Limb (tissue), 2 donors: ENCODE data around the gene HINT3.
"Not testable (repeated sequence)": the region's sequence is repeated elsewhere in the genome, so short reads cannot be mapped to it uniquely, and the experiment has no call there.

Experiments
- DNase-seq, 2 donors: peaks; one replicate each; pipeline ENCODE4 v3.0.0-alpha.2; 2016; ENCODE audit errors: extremely low spot score in 2 of 2

Gene HINT3

GRCh38 chr6:125995972-125996580 is 39.5 kb downstream of the HINT3 start:
- DNase-seq: peak; percentile 57 to 80

DNA sequence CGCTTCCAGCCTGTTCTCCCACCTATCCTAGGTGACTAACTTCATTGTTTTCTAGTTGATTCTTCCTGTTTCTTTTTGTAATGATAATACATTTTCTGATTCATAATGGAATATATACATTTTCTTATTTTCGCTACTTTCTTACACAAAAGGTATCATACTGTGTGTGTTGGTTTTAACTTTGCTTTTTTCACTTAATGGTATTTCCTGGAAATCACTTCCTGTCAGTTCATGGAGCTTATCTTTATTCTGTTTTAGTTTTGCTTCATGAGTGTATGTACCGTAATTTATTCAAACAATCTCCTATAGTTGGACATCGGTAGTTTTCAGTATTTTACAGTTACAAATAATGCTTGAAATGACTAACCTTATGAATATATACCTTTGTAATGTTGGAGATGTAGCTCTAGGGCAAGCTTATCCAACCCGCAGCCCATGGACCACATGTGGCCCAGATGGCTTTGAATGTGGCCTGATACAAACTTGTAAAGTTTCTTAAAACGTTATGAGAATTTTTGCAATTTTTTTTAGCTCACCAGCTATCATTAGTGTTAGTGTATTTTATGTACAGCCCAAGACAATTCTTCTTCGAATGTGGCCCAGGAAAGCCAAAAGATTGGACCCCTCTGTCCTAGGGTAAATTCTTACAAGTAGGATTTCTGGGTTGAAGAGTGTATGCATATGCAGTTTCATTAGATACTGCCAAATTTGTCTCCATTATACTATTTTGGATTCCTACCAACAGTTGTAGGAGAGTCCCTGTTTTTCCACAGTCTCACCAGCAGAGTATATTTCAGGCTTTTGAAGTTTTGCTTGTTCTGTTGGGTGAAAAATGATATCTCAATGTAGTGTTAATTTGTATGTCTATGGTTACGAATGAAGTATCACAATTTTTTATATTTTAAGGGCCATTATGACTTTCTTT is 46.4 kb downstream of the HINT3 start:
- no peak for DNase-seq

DNA sequence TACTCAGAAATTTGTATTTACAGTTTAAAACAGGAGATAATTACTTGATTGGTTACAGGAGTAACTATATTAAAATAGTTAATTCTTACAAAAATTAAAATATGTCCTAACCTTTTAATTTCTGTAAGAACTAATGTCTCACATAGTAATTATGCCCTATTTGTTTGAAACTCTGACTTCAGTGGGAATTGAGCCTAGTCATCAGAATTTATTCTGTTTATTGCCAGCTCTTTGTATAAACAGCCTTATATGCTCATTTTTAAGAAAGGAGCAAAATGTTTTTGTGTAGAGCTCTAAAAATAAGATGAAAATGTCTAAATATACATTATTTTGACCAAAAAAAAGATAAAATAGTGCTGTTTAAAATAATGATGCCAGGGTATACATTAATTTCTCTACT is 51.2 kb downstream of the HINT3 start:
- DNase-seq: no peak

DNA sequence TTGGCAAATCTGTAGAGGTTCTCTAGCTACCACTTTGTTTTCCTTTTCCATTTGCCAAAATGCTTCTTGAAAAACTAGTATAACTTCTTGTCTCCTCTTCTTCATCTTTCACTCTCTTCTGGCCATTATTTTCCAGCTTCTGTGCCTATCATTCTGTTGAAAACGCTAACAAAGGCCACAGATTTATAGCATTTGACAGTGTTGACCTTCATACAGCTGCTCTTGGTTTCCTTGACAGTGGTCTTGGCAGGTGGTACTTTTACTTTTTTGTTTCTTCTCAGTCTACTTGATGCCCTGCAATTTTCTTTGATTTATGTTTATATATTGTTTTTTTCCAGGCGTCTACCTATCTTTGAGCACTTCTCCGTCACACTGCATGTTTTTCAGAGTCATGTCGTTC is 53.5 kb downstream of the HINT3 start:
- no peak for DNase-seq

- no peak for DNase-seq
These were observed 59.3 kb downstream of the HINT3 start for GRCh38 chr6:126015863-126016262.

DNA sequence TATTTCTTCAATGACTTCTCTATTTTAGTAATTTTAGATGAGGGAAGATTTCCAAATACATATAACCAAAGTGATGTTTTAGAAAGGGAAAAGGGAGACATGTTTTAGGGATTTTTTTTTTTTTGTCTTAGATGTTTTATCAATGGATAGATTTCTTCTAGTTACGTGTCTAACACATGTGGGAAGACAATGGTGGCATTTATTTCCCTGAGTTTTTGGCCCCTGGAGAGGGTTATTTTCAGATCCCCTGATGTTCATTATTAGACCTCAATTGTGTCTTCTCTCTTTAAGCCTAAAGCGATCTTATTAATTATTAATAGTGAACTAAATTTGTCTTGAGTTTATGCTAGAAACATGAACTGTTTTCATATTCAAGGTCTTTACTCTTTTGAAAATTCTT is 60.0 kb downstream of the HINT3 start:
- DNase-seq: no peak

DNA sequence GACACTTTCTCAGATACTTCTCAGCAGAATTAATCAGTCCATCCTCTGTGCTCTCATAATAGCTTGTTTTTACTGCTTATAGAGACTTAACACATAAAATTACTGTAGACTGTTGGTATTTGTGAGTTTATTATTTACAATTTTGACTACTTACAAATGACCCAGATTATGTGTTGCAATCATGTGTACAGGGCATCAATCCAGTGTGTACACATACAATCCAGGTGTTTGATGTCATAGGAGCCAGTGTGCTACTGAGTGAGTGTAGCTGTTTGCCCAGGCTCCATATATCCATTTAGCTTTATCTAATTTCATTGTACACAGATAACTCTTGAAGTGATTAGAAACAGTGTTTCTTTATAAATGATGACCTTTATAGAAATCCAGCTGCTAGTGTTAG is 61.1 kb downstream of the HINT3 start:
- no peak for DNase-seq

DNA sequence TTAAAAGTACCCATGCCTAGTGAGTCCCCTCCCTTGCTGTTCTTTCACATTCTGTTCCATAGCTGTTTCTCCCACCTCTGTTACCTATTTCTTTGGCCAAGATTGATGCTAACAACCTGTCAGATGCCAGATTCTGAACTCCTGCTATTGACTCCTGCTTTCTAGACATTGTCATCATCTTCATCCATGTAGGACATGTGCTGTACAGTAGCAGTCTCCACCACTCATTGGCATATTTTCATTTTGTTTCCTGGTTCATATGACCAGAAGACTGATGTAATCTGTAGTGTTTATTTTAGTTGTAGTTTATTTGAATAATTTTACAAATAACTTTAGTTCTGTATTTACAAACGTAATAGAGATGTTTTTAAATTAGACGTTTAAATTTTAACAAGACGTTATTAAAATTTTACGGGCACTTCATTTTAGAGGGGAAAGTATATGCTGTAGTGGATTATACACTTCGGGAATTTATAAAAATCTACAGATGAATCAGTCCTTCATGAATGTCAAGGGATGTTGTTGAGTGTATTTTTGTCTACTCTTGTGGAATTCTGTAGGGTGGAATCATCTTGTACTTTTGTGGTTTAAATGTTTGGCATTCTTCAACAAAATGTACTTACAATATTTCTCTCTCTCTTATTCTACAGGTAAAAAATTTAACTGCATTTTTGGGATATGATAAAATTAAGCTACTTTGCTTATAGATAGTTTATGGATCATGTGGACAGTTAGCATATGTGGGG is 63.9 kb downstream of the HINT3 start:
- no peak for DNase-seq

- not testable (repeated sequence) for DNase-seq
These were observed 66.9 kb downstream of the HINT3 start for GRCh38 chr6:126023474-126023873.

- DNase-seq: no peak
These were observed 69.4 kb downstream of the HINT3 start for GRCh38 chr6:126026001-126026400.

DNA sequence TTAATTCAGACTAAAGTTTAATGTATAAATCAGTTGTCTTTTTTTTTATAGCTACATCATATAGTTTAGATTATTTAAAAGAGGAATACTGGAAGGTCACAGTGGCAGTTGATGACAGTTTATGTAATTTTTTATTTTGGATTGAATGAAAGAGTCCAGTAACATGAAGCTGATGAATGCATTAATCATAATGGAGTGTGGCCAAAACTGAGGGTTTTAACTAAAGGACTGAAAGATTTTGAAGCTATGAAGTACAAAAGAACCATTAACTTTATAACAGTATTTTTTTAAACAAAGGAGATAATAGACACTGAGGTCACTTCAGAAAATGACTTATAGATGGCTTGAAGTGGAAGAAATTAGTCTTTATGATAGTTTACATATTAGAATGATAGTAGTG is 71.0 kb downstream of the HINT3 start:
- DNase-seq: no peak
